IMR-90 (cell line): ENCODE data around the gene ATP2B2. TPM values are rescaled to one million over a fixed set of nuclear protein-coding genes. Genes with fewer than 3 reads are reported as not detected.

Experiments
- ATAC-seq: fragments of 200-7000 bp; cut with Tn5 transposase; 2 replicates; pipeline ENCODE4 v1.9.1; 2020; ENCODE audit warnings: low read depth, mild to moderate bottlenecking, moderate library complexity
- BruUV-seq: library from RNA; stranded (reverse); fragments of 400-500 nt; replicated peaks from 2 replicates; lab custom pipeline; 2021; lab: Mats Ljungman, UMichigan
- CTCF ChIA-PET: fragments of 300-600 bp; formaldehyde crosslinking; extraction: SDS; loops from one replicate; lab custom pipeline; 2021; ENCODE audit warnings: antibody characterized with exemption; lab: Yijun Ruan, JAX
- POLR2A ChIA-PET: fragments of 300-600 bp; sonication (Branson Sonifier 250); formaldehyde crosslinking; loops from one replicate; lab custom pipeline; 2022; ENCODE audit warnings: antibody characterized with exemption; ENCODE audit not compliant: unreplicated experiment; lab: Charles Lee
- DNase-seq: peaks from one replicate; pipeline ENCODE4 v3.0.0; 2013
- H2AFZ ChIP-seq: replicated peaks from 2 replicates; pipeline ENCODE3; 2013; ENCODE audit warnings: low read length, mild to moderate bottlenecking; ENCODE audit not compliant: poor library complexity
- H2AK5ac ChIP-seq: 2 replicates; pipeline ENCODE4 v1.6.1; 2013; ENCODE audit warnings: low read depth, low read length, inconsistent platforms
- H2AK9ac ChIP-seq: replicated peaks from 2 replicates; pipeline ENCODE3; 2013; ENCODE audit warnings: mild to moderate bottlenecking, low read depth, low read length, moderate library complexity; ENCODE audit not compliant: poor library complexity
- H2BK120ac ChIP-seq: 2 replicates; pipeline ENCODE4 v1.6.1; 2013; ENCODE audit warnings: low read depth, low read length, inconsistent platforms
- H2BK15ac ChIP-seq: 3 replicates; pipeline ENCODE4 v1.6.1; 2013; ENCODE audit warnings: low read depth, low read length, inconsistent platforms
- H2BK20ac ChIP-seq: 2 replicates; pipeline ENCODE4 v1.6.1; 2013; ENCODE audit warnings: low read depth, mild to moderate bottlenecking, inconsistent platforms, low read length, moderate library complexity
- H2BK5ac ChIP-seq: 2 replicates; pipeline ENCODE4 v1.6.1; 2013; ENCODE audit warnings: mild to moderate bottlenecking, low read depth, low read length, inconsistent platforms; ENCODE audit not compliant: poor library complexity, severe bottlenecking
- H3K14ac ChIP-seq: replicated peaks from 2 replicates; pipeline ENCODE4 v1.6.1; 2013; ENCODE audit warnings: low read depth, low read length, inconsistent platforms
- H3K18ac ChIP-seq: 2 replicates; pipeline ENCODE4 v1.6.1; 2013; ENCODE audit warnings: low read depth, low read length, control low read depth
- H3K23ac ChIP-seq: 2 replicates; pipeline ENCODE4 v1.6.1; 2013; ENCODE audit warnings: low read depth, low read length, inconsistent platforms
- H3K27ac ChIP-seq: 2 replicates; pipeline ENCODE4 v1.5.1; 2013; ENCODE audit warnings: mild to moderate bottlenecking, control low read depth, low read length; ENCODE audit not compliant: insufficient read depth
- H3K27me3 ChIP-seq: 2 replicates; pipeline ENCODE4 v1.6.1; 2013; ENCODE audit warnings: low read length; ENCODE audit not compliant: control insufficient read depth, insufficient read depth
- H3K36me3 ChIP-seq: 2 replicates; pipeline ENCODE4 v1.6.1; 2013; ENCODE audit warnings: low read length, mixed read lengths; ENCODE audit not compliant: control insufficient read depth, insufficient read depth
- H3K4ac ChIP-seq: 2 replicates; pipeline ENCODE4 v1.6.1; 2013; ENCODE audit warnings: low read depth, low read length, inconsistent platforms
- H3K4me1 ChIP-seq: 2 replicates; pipeline ENCODE4 v1.6.1; 2013; ENCODE audit warnings: low read length, mixed read lengths; ENCODE audit not compliant: control insufficient read depth, insufficient read depth
- H3K4me2 ChIP-seq: 2 replicates; pipeline ENCODE4 v1.6.1; 2013; ENCODE audit warnings: low read depth, mild to moderate bottlenecking, control low read depth, low read length, moderate library complexity
- H3K4me3 ChIP-seq: 2 replicates; pipeline ENCODE4 v1.5.1; 2013; ENCODE audit warnings: low read depth, mild to moderate bottlenecking, control low read depth, low read length, moderate library complexity; ENCODE audit not compliant: insufficient read depth
- H3K56ac ChIP-seq: 2 replicates; pipeline ENCODE4 v1.6.1; 2013; ENCODE audit warnings: low read length, inconsistent platforms; ENCODE audit not compliant: insufficient read depth; ENCODE audit errors: extremely low read depth
- H3K79me1 ChIP-seq, 2 experiments: 2 replicates each; pipeline ENCODE4 v1.6.1; 2013; ENCODE audit warnings: low read length in 2 of 2, inconsistent platforms in 1 of 2, low read depth in 1 of 2
- H3K9ac ChIP-seq: 2 replicates; pipeline ENCODE4 v1.6.1; 2013; ENCODE audit warnings: low read depth, low read length, control low read depth
- H3K9me1 ChIP-seq: 2 replicates; pipeline ENCODE4 v1.6.1; 2013; ENCODE audit warnings: low read length, inconsistent platforms; ENCODE audit not compliant: insufficient read depth
- H3K9me3 ChIP-seq: 2 replicates; pipeline ENCODE4 v1.6.1; 2013; ENCODE audit warnings: low read length; ENCODE audit not compliant: control insufficient read depth, insufficient read depth
- H4K20me1 ChIP-seq: 2 replicates; pipeline ENCODE4 v1.6.1; 2013; ENCODE audit warnings: low read length, inconsistent platforms; ENCODE audit not compliant: insufficient read depth
- H4K5ac ChIP-seq: 2 replicates; pipeline ENCODE4 v1.6.1; 2013; ENCODE audit warnings: mild to moderate bottlenecking, low read depth, low read length, control low read depth
- H4K8ac ChIP-seq, 2 experiments: 2 replicates each; pipeline ENCODE4 v1.6.1; 2013; ENCODE audit warnings: low read depth in 2 of 2, low read length in 2 of 2, control low read depth in 1 of 2, inconsistent platforms in 1 of 2
- H4K91ac ChIP-seq: 2 replicates; pipeline ENCODE4 v1.6.1; 2013; ENCODE audit warnings: low read depth, low read length, inconsistent platforms; ENCODE audit not compliant: insufficient read depth
- BHLHE40 ChIP-seq: fragments of 150-350 bp; IDR thresholded peaks from 2 replicates; pipeline ENCODE4 v1.6.1; 2016; ENCODE audit warnings: mild to moderate bottlenecking, low read depth, low read length
- CEBPB ChIP-seq: IDR thresholded peaks from 2 replicates; pipeline ENCODE4 v1.6.1; 2012; ENCODE audit warnings: low read depth, low read length, improper control_type of control experiment
- FOS ChIP-seq: fragments of 150-350 bp; IDR thresholded peaks from 2 replicates; pipeline ENCODE4 v1.6.1; 2016; ENCODE audit warnings: low read depth, low read length
- MAFK ChIP-seq: IDR thresholded peaks from 2 replicates; pipeline ENCODE4 v1.6.1; 2012; ENCODE audit warnings: low read depth, low read length, improper control_type of control experiment
- MXI1 ChIP-seq: IDR thresholded peaks from 2 replicates; pipeline ENCODE4 v1.6.1; 2012; ENCODE audit warnings: low read depth, mild to moderate bottlenecking, low read length, moderate library complexity, borderline replicate concordance
- NFE2L2 ChIP-seq: fragments of 150-350 bp; IDR thresholded peaks from 2 replicates; pipeline ENCODE4 v1.6.1; 2016; ENCODE audit warnings: low read depth, mild to moderate bottlenecking, low read length
- POLR2A ChIP-seq: IDR thresholded peaks from 2 replicates; pipeline ENCODE4 v1.6.1; 2012; ENCODE audit warnings: mild to moderate bottlenecking, low read depth, low read length
- RCOR1 ChIP-seq: IDR thresholded peaks from 2 replicates; pipeline ENCODE4 v1.6.1; 2012; ENCODE audit warnings: mild to moderate bottlenecking, low read length, improper control_type of control experiment; ENCODE audit not compliant: insufficient replicate concordance
- RFX5 ChIP-seq: IDR thresholded peaks from 2 replicates; pipeline ENCODE4 v1.8.0; 2012; ENCODE audit warnings: low read depth, mild to moderate bottlenecking, low read length, moderate library complexity
- SMC3 ChIP-seq: fragments of 150-350 bp; IDR thresholded peaks from 2 replicates; pipeline ENCODE4 v1.6.1; 2016; ENCODE audit warnings: low read depth, mild to moderate bottlenecking, antibody characterized with exemption, low read length, moderate library complexity
- WGBS, 2 experiments: methylation state at CpG; one replicate each; pipeline versions ENCODE4 v1.1.5 to v1.1.7; 2013; ENCODE audit warnings: missing lambda C conversion rate in 2 of 2; ENCODE audit not compliant: insufficient read length in 1 of 2; ENCODE audit errors: extremely low coverage in 2 of 2; 5-methylcytosine and 5-hydroxymethylcytosine counted together
- dilution Hi-C: fragments of 300-500 bp; cut with HindIII; formaldehyde crosslinking; loops from one replicate; pipeline ENCODE4 v1.14.3; 2018; ENCODE audit warnings: low sequenced_read_pairs; ENCODE audit not compliant: unreplicated experiment
- in situ Hi-C: fragments of 300-500 bp; cut with MboI; formaldehyde crosslinking; loops from 3 replicates; pipeline ENCODE4 v1.14.3; 2019; ENCODE audit warnings: low sequenced_read_pairs, inconsistent platforms, mixed read lengths
- intact Hi-C: fragments of 100-400 bp; cut with micrococcal nuclease; formaldehyde crosslinking; loops from 2 replicates; pipeline ENCODE4 v1.10.0; 2022
- polyA plus RNA-seq, 3 experiments: library from polyadenylated mRNA; depleted of rRNA; stranded (reverse); fragments of >200 nt; gene quantifications; 2 replicates each; pipeline ENCODE4 v1.2.3, GENCODE V29; 2012; ENCODE audit warnings: low replicate concordance in 1 of 3
- total RNA-seq: library from RNA; depleted of rRNA; stranded (reverse); fragments of >200 nt; gene quantifications from 2 replicates; pipeline ENCODE4 v1.2.3, GENCODE V29; 2012
- TF ChIP-seq, protein P1 (sequence below): fragments of 150-350 bp; IDR thresholded peaks from 2 replicates; pipeline ENCODE4 v1.6.1; 2017; ENCODE audit warnings: mild to moderate bottlenecking, antibody characterized with exemption, low read length, low read depth
- TF ChIP-seq, protein P2 (sequence below): conservative IDR thresholded peaks from 2 replicates; pipeline ENCODE4 v1.5.1; 2012; ENCODE audit warnings: mild to moderate bottlenecking, low read depth, low read length, improper control_type of control experiment
- TF ChIP-seq, protein P3 (sequence below): fragments of 150-350 bp; IDR thresholded peaks from 2 replicates; pipeline ENCODE4 v1.6.1; 2016; ENCODE audit warnings: low read depth, mild to moderate bottlenecking, low read length, moderate library complexity, borderline replicate concordance

Gene ATP2B2
- total and polyA plus RNA-seq, 2 of the 4 experiments (the other 2 are of a cell fraction) = under 0.01 to 0.02 TPM

DNA sequence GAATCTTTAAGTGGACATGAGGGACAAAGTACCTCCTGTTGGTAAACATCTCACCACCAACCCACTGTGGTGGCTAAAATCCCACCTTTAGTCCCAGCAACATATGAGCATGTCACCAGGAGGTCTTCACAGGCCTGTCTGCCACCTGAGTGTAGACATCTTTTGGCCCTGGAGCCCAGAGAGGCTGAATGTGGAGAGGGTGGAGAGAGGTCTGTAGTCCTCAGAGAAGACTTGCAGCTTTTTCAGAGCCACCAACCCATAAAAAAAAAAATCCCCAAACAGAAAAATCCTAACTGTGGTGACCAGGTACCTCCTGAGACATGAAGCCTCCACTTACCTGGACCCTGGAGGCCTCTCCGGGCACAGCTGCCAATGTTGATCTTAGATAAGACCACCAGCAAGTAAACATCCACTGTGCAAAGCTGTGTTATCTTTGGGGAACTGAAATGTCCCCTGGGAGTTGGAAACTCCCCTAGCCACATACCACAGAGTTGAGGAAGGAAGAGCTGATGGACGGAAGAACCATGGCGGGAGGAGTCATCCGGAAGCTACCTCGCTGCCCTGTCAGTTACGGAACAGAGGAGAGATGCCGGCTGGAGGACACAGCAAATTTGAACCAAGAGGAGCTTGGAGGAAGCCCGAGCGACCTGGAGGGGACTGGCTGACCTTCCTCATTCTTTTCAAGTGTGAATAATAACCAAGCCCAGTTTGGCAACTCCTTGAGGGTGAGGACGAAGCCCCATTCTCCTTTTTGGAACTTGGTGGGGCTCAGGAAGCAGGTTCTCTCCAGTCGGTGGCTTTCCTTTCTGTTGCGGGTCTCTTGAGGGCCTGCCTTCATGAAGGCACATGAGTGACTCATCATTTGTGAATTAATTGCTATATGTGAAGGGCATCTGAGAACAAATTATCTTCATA lies 212.6 kb downstream of the ATP2B2 start, which contains the start of gene GHRL (continued):
- no peak for TF ChIP-seq RFX5

DNA sequence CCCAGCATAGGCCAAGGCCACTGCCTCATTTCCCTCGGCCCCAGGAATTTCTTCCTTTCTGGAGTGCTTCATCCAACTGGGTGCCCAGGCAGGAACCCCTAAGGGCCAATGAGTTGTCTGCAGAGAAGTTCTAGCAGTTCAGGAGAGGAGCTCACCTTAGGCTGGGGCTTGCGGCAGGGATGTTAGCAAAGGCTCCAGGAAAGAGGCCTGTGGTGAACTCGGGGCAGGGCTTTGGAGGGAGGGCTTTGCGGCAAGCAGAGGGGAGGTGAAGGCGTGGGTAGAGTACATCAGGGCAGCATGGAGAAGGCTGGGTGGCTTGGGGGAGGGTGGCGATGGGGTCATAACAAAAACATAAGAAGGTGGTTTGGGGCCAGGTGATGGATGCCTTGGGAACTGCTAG lies 213.7 kb downstream of the ATP2B2 start:
- no peak overlapping the region for H3K27ac ChIP-seq
- no peak overlapping the region for H3K4me2 ChIP-seq
- H3K4me3 ChIP-seq = no peak overlapping the region
- H3K23ac ChIP-seq = no peak overlapping the region
- no peaks in the 10 kb centered on the region for H3K4me1 ChIP-seq
- H4K20me1 ChIP-seq = no peaks in the 10 kb centered on the region
- no peak overlapping the region for H2AFZ ChIP-seq
- intact Hi-C loops (no loop called here), dilution Hi-C loops (no loop called here), in situ Hi-C loops (no loop called here)
- H4K5ac ChIP-seq = no peak overlapping the region
- H2BK120ac ChIP-seq = no peak overlapping the region
- no peaks in the 10 kb centered on the region; the same call in 1 of the 2 replicates for H3K9me1 ChIP-seq
- no peak overlapping the region for H3K14ac ChIP-seq
- no peak overlapping the region for H4K91ac ChIP-seq
- no peak overlapping the region for H2AK9ac ChIP-seq
- no peak overlapping the region for H3K18ac ChIP-seq
- no peak overlapping the region for H4K8ac ChIP-seq
- no peak overlapping the region for H3K56ac ChIP-seq
- no peak overlapping the region for H3K9ac ChIP-seq
- ATAC-seq = no peak
- peaks cover 24% of the 10 kb centered on the region for H3K36me3 ChIP-seq
- no peaks in the 10 kb centered on the region; a peak in 1 of 4 replicates for H3K79me1 ChIP-seq
- ChIA-PET POLR2A (no interaction called here), CTCF (no interaction called here)
- H2BK5ac ChIP-seq = no peak overlapping the region
- H3K9me3 ChIP-seq = no peaks in the 10 kb centered on the region
- no peak overlapping the region for H2BK15ac ChIP-seq
- no TSS peak for BruUV-seq
- H2BK20ac ChIP-seq = no peak overlapping the region
- WGBS, 2 experiments = 92% methylated on average over 5 of the region's 6 CpGs; no CpG with 5 or more reads in 1 of the 2 experiments
- no peaks in the 10 kb centered on the region for H3K27me3 ChIP-seq
- H2AK5ac ChIP-seq = no peak overlapping the region
- DNase-seq = no peak
- no peak overlapping the region for H3K4ac ChIP-seq
- no peak for TF ChIP-seq MXI1
- no peak for TF ChIP-seq CEBPB
- TF ChIP-seq, protein P1, sequence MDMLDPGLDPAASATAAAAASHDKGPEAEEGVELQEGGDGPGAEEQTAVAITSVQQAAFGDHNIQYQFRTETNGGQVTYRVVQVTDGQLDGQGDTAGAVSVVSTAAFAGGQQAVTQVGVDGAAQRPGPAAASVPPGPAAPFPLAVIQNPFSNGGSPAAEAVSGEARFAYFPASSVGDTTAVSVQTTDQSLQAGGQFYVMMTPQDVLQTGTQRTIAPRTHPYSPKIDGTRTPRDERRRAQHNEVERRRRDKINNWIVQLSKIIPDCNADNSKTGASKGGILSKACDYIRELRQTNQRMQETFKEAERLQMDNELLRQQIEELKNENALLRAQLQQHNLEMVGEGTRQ = no peak
- TF ChIP-seq MAFK = no peak
- TF ChIP-seq, protein P2, sequence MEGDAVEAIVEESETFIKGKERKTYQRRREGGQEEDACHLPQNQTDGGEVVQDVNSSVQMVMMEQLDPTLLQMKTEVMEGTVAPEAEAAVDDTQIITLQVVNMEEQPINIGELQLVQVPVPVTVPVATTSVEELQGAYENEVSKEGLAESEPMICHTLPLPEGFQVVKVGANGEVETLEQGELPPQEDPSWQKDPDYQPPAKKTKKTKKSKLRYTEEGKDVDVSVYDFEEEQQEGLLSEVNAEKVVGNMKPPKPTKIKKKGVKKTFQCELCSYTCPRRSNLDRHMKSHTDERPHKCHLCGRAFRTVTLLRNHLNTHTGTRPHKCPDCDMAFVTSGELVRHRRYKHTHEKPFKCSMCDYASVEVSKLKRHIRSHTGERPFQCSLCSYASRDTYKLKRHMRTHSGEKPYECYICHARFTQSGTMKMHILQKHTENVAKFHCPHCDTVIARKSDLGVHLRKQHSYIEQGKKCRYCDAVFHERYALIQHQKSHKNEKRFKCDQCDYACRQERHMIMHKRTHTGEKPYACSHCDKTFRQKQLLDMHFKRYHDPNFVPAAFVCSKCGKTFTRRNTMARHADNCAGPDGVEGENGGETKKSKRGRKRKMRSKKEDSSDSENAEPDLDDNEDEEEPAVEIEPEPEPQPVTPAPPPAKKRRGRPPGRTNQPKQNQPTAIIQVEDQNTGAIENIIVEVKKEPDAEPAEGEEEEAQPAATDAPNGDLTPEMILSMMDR = no peak
- TF ChIP-seq SMC3 = no peak
- TF ChIP-seq POLR2A = no peak
- TF ChIP-seq RCOR1 = no peak
- no peak for TF ChIP-seq FOS
- TF ChIP-seq, protein P3, sequence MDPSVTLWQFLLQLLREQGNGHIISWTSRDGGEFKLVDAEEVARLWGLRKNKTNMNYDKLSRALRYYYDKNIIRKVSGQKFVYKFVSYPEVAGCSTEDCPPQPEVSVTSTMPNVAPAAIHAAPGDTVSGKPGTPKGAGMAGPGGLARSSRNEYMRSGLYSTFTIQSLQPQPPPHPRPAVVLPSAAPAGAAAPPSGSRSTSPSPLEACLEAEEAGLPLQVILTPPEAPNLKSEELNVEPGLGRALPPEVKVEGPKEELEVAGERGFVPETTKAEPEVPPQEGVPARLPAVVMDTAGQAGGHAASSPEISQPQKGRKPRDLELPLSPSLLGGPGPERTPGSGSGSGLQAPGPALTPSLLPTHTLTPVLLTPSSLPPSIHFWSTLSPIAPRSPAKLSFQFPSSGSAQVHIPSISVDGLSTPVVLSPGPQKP = no peak
- no peak for TF ChIP-seq BHLHE40
- TF ChIP-seq NFE2L2 = no peak
